HepG2 (cell line): Measurements from ENCODE around the gene ADGRG1. TPM values are rescaled to one million over a fixed set of nuclear protein-coding genes. Genes with fewer than 3 reads are reported as not detected.

Experiments used
- DNMT1 ChIP-seq: sonication (generic); formaldehyde crosslinking; IDR thresholded peaks from 2 replicates; pipeline ENCODE4 v1.5.1; 2020; ENCODE audit warnings: mild to moderate bottlenecking, missing genetic modification reagents
- ETS1 ChIP-seq: sonication (generic); formaldehyde crosslinking; IDR thresholded peaks from 2 replicates; pipeline ENCODE4 v1.4.0; 2020; ENCODE audit warnings: missing genetic modification reagents
- HHEX ChIP-seq: IDR thresholded peaks from 2 replicates; pipeline ENCODE4 v1.6.1; 2016; ENCODE audit warnings: control low read depth
- NBN ChIP-seq: fragments of 450-650 bp; conservative IDR thresholded peaks from 2 replicates; pipeline ENCODE4 v1.6.1; 2017
- NCOA2 ChIP-seq: sonication (generic); formaldehyde crosslinking; IDR thresholded peaks from 2 replicates; pipeline ENCODE4 v1.8.0; 2022; ENCODE audit warnings: inconsistent platforms
- NFKB2 ChIP-seq: sonication (generic); formaldehyde crosslinking; IDR thresholded peaks from 2 replicates; pipeline ENCODE4 v1.4.0; 2020; ENCODE audit warnings: missing genetic modification reagents, borderline replicate concordance
- PLRG1 ChIP-seq: fragments of 450-650 bp; conservative IDR thresholded peaks from 2 replicates; pipeline ENCODE4 v1.6.1; 2016
- PTBP1 ChIP-seq: fragments of 200-400 bp; formaldehyde crosslinking; IDR thresholded peaks from 2 replicates; pipeline ENCODE4 v1.6.1; 2018; ENCODE audit warnings: low read length, low read depth; ENCODE audit not compliant: poor library complexity, severe bottlenecking
- RARA ChIP-seq: IDR thresholded peaks from 2 replicates; pipeline ENCODE4 v1.6.1; 2016; ENCODE audit warnings: missing genetic modification reagents, missing compliant biosample characterization
- REL ChIP-seq: sonication (generic); formaldehyde crosslinking; conservative IDR thresholded peaks from 2 replicates; pipeline ENCODE4 v1.8.0; 2022; ENCODE audit warnings: mild to moderate bottlenecking, missing genetic modification reagents, moderate library complexity
- THYN1 ChIP-seq: sonication (generic); formaldehyde crosslinking; IDR thresholded peaks from 2 replicates; pipeline ENCODE4 v1.8.1; 2023; ENCODE audit warnings: low read depth, mild to moderate bottlenecking, moderate library complexity, missing genetic modification reagents, borderline replicate concordance
- YY1 ChIP-seq: IDR thresholded peaks from 2 replicates; pipeline ENCODE4 v1.6.1; 2011; ENCODE audit warnings: low read length, low read depth, moderate library complexity, mild to moderate bottlenecking; ENCODE audit not compliant: insufficient read depth, insufficient replicate concordance
- ZKSCAN5 ChIP-seq: sonication (generic); formaldehyde crosslinking; IDR thresholded peaks from 2 replicates; pipeline ENCODE4 v1.5.1; 2020; ENCODE audit warnings: mild to moderate bottlenecking, missing genetic modification reagents
- ZNF646 ChIP-seq: sonication (generic); formaldehyde crosslinking; IDR thresholded peaks from 2 replicates; pipeline ENCODE4 v1.9.0; 2021; ENCODE audit warnings: mild to moderate bottlenecking, missing genetic modification reagents
- ZNF776 ChIP-seq: sonication (generic); formaldehyde crosslinking; IDR thresholded peaks from 2 replicates; pipeline ENCODE4 v1.4.0; 2020; ENCODE audit warnings: mild to moderate bottlenecking, missing genetic modification reagents
- polyA plus RNA-seq, 8 experiments: library from polyadenylated mRNA; depleted of rRNA in 3 of 8; stranded (reverse) in 7 of 8; unstranded in 1 of 8; fragments of >200 nt; fragmentation: Illumina TruSeq in 4 of 8; extraction: Trizol in 4 of 8; gene quantifications; 2 replicates each; pipeline versions ENCODE4 v1.2.1 to v1.2.3, GENCODE V29; 2011 to 2016; ENCODE audit warnings: low read depth in 4 of 8, missing spikeins in 1 of 8, mixed read lengths in 1 of 8; ENCODE audit not compliant: insufficient read depth in 1 of 8
- total RNA-seq, 5 experiments: library from RNA; depleted of rRNA; stranded (reverse); fragments of >200 nt; fragmentation: Illumina TruSeq; extraction: Trizol; gene quantifications; 2 replicates each; pipeline ENCODE4 v1.2.3, GENCODE V29; 2016; ENCODE audit warnings: low read depth in 1 of 5
- TF ChIP-seq, protein P1 (sequence below): sonication (generic); formaldehyde crosslinking; IDR thresholded peaks from 2 replicates; pipeline ENCODE4 v1.8.0; 2022; ENCODE audit warnings: missing genetic modification reagents, mild to moderate bottlenecking, borderline replicate concordance
- TF ChIP-seq, protein P2 (sequence below): sonication (generic); formaldehyde crosslinking; IDR thresholded peaks from 2 replicates; pipeline ENCODE4 v1.5.0; 2020; ENCODE audit warnings: missing genetic modification reagents, mild to moderate bottlenecking, borderline replicate concordance
- TF ChIP-seq, protein P3 (sequence below): IDR thresholded peaks from 2 replicates; pipeline ENCODE4 v1.6.1; 2016; ENCODE audit warnings: mild to moderate bottlenecking, missing biosample characterization, missing genetic modification reagents

The ADGRG1 gene
- total and polyA plus RNA-seq, 2 of the 13 experiments (the other 11 are each of a cell fraction or from before 2014, with no cell fraction given): 2.7 to 5.9 TPM

- TF ChIP-seq, protein P1, sequence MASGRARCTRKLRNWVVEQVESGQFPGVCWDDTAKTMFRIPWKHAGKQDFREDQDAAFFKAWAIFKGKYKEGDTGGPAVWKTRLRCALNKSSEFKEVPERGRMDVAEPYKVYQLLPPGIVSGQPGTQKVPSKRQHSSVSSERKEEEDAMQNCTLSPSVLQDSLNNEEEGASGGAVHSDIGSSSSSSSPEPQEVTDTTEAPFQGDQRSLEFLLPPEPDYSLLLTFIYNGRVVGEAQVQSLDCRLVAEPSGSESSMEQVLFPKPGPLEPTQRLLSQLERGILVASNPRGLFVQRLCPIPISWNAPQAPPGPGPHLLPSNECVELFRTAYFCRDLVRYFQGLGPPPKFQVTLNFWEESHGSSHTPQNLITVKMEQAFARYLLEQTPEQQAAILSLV (CRISPR knock-in tag): no peak
- TF ChIP-seq ZKSCAN5 (CRISPR knock-in tag) (no peak), PLRG1 (no peak), ZNF776 (CRISPR knock-in tag) (peak; percentile 59; the same call in 1 of the 2 replicates), REL (CRISPR knock-in tag) (no peak), NFKB2 (no peak), DNMT1 (0 out of 2 replicates have a peak, but pooled peaks have one; percentile 27), ETS1 (no peak), YY1 (peak; percentile 65), NCOA2 (CRISPR knock-in tag) (0 out of 2 replicates have a peak, but pooled peaks have one; percentile 31), ZNF646 (CRISPR knock-in tag) (no peak), THYN1 (no peak), NBN (no peak), HHEX (no peak), RARA (CRISPR knock-in tag) (0 out of 2 replicates have a peak, but pooled peaks have one; percentile 35), PTBP1 (no peak)
- TF ChIP-seq, protein P2, sequence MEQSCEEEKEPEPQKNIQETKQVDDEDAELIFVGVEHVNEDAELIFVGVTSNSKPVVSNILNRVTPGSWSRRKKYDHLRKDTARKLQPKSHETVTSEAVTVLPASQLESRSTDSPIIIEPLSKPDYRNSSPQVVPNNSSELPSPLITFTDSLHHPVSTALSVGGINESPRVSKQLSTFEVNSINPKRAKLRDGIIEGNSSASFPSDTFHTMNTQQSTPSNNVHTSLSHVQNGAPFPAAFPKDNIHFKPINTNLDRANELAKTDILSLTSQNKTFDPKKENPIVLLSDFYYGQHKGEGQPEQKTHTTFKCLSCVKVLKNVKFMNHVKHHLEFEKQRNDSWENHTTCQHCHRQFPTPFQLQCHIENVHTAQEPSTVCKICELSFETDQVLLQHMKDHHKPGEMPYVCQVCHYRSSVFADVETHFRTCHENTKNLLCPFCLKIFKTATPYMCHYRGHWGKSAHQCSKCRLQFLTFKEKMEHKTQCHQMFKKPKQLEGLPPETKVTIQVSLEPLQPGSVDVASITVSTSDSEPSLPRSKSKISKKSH (CRISPR knock-in tag): peak; percentile 84
- TF ChIP-seq, protein P3, sequence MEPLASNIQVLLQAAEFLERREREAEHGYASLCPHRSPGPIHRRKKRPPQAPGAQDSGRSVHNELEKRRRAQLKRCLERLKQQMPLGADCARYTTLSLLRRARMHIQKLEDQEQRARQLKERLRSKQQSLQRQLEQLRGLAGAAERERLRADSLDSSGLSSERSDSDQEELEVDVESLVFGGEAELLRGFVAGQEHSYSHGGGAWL (CRISPR knock-in tag): 0 out of 2 replicates have a peak, but pooled peaks have one; percentile 41
These were observed 28.2 kb upstream of the ADGRG1 start (continued) for GRCh38 chr16:57600048-57600835.
